Testis (tissue), 2 donors: ENCODE results near the gene ARIH2.

Source experiments
- CTCF ChIP-seq, 3 experiments: fragments of 450-650 bp in 2 of 3; fragments of 200-600 bp in 1 of 3; sonication (generic) in 1 of 3; IDR thresholded peaks; one replicate each; pipeline ENCODE4 v1.5.1; 2016 to 2019; ENCODE audit warnings: antibody characterized with exemption in 3 of 3, mild to moderate bottlenecking in 2 of 3, moderate library complexity in 1 of 3
- POLR2A ChIP-seq: fragments of 450-650 bp; IDR thresholded peaks from one replicate; pipeline ENCODE4 v1.6.1; 2017; ENCODE audit warnings: antibody characterized with exemption, mild to moderate bottlenecking, moderate library complexity

- TF ChIP-seq CTCF (IDR thresholded peaks at IDR 0.05) (no peak), POLR2A (no peak)
These were observed 86.0 kb downstream of the ARIH2 start for GRCh38 chr3:49004352-49005302.
